Small intestine (tissue), 7 donors: ENCODE data around the gene TFCP2L1. TPM values are rescaled to one million over a fixed set of nuclear protein-coding genes. Genes with fewer than 3 reads are reported as not detected.

Source experiments
- DNase-seq, 2 donors: peaks; one replicate each; pipeline versions ENCODE4 v3.0.0 to v3.0.0-alpha.2; 2013
- FAIRE-seq: peaks from 2 replicates; lab custom pipeline; 2012; peaks lifted over from hg19 to GRCh38; lab: Jason Lieb, UNC
- H3K27ac ChIP-seq, 3 donors: one replicate each; pipeline ENCODE4 v1.5.1; 2013; ENCODE audit warnings: low read length in 2 of 3, mild to moderate bottlenecking in 2 of 3, control low read depth in 1 of 3, inconsistent platforms in 1 of 3, low read depth in 1 of 3, moderate library complexity in 1 of 3
- H3K27me3 ChIP-seq, 3 donors: one replicate each; pipeline ENCODE4 v1.6.1; 2013; ENCODE audit warnings: low read length in 3 of 3, inconsistent platforms in 1 of 3; ENCODE audit not compliant: control insufficient read depth in 3 of 3, insufficient read depth in 3 of 3
- H3K36me3 ChIP-seq, 3 donors: one replicate each; pipeline ENCODE4 v1.6.1; 2013; ENCODE audit warnings: low read length in 3 of 3, inconsistent platforms in 1 of 3, low read depth in 1 of 3, mild to moderate bottlenecking in 1 of 3, moderate library complexity in 1 of 3; ENCODE audit not compliant: control insufficient read depth in 3 of 3, insufficient read depth in 2 of 3
- H3K4me1 ChIP-seq, 3 donors: one replicate each; pipeline ENCODE4 v1.6.1; 2013; ENCODE audit warnings: low read length in 2 of 3, inconsistent platforms in 1 of 3, low read depth in 1 of 3, mild to moderate bottlenecking in 1 of 3, moderate library complexity in 1 of 3; ENCODE audit not compliant: control insufficient read depth in 3 of 3, insufficient read depth in 2 of 3
- H3K4me3 ChIP-seq, 3 donors: one replicate each; pipeline ENCODE4 v1.5.1; 2013; ENCODE audit warnings: low read length in 3 of 3, control low read depth in 1 of 3, inconsistent platforms in 1 of 3, low read depth in 1 of 3, mild to moderate bottlenecking in 1 of 3, moderate library complexity in 1 of 3
- H3K9me3 ChIP-seq, 2 donors: one replicate each; pipeline ENCODE4 v1.6.1; 2013; ENCODE audit warnings: low read depth in 1 of 2, low read length in 1 of 2; ENCODE audit not compliant: control insufficient read depth in 2 of 2, insufficient read depth in 1 of 2
- WGBS, 3 donors: extraction: QIAGEN DNeasy Blood & Tissue Kit; methylation state at CpG; one replicate each; pipeline ENCODE4 v1.1.7; 2013; 5-methylcytosine and 5-hydroxymethylcytosine counted together
- polyA plus RNA-seq, 4 donors: library from polyadenylated mRNA; stranded (reverse) in 3 of 4; unstranded in 1 of 4; fragments of 200-250 nt in 3 of 4; fragments of 120-200 nt in 1 of 4; gene quantifications; one replicate each; pipeline versions ENCODE4 v1.2.1 to v1.2.3, GENCODE V29; 2013
- donor health status: healthy with polysubstance abuse.
- donor health status: control.
- donor health status: control.
- donor health status: Bipolar disorder and iron deficiency.
- donor health status: healthy.

The TFCP2L1 gene
- polyA plus RNA-seq, 4 donors = under 0.01 to 0.66 (median 0.37) TPM

GRCh38 chr2:121200419-121201315, 84.3 kb downstream of the TFCP2L1 start:
- whole genome bisulfite sequencing, 3 donors = 88 to 93% (median 89%) methylated on average over 14 of the region's 14 CpGs
- Histone ChIP-seq H3K27ac (no peak overlapping the region), H3K4me1 (peaks cover 0 to 5% (median 0%) of the 10 kb centered on the region in 3 donors), H3K27me3 (no peaks in the 10 kb centered on the region), H3K36me3 (no peaks in the 10 kb centered on the region), H3K9me3 (no peaks in the 10 kb centered on the region), H3K4me3 (no peak overlapping the region)
- no peak for DNase-seq
- no peak for FAIRE-seq

GRCh38 chr2:121200011-121200347, 85.0 kb downstream of the TFCP2L1 start:
- Histone ChIP-seq H3K4me1 (peaks cover 0 to 5% (median 0%) of the 10 kb centered on the region in 3 donors), H3K36me3 (no peaks in the 10 kb centered on the region), H3K27ac (no peak overlapping the region), H3K9me3 (no peaks in the 10 kb centered on the region), H3K4me3 (no peak overlapping the region), H3K27me3 (no peaks in the 10 kb centered on the region)
- 88 to 93% (median 89%) methylated on average over 8 of the region's 8 CpGs for WGBS, 3 donors
- DNase-seq = no peak
- FAIRE-seq = no peak

GRCh38 chr2:121199281-121200010, 85.6 kb downstream of the TFCP2L1 start:
- Histone ChIP-seq H3K36me3 (no peaks in the 10 kb centered on the region), H3K4me1 (peaks cover 0 to 5% (median 0%) of the 10 kb centered on the region in 3 donors), H3K27me3 (no peaks in the 10 kb centered on the region), H3K9me3 (no peaks in the 10 kb centered on the region), H3K27ac (no peak overlapping the region), H3K4me3 (no peak overlapping the region)
- FAIRE-seq (no peak), DNase-seq (no peak)
- 89 to 97% (median 89%) methylated on average over 10 of the region's 10 CpGs for WGBS, 3 donors

- DNase-seq (peak in 1 of 2 donors; percentile 96), FAIRE-seq (no peak)
- 49 to 72% (median 63%) methylated on average over 19 of the region's 19 CpGs for WGBS, 3 donors
Observed at GRCh38 chr2:121197369-121198091, 87.5 kb downstream of the TFCP2L1 start.

GRCh38 chr2:121196849-121197155, 88.2 kb downstream of the TFCP2L1 start:
- H3K4me1 ChIP-seq = no peaks in the 10 kb centered on the region
- no peaks in the 10 kb centered on the region for H3K36me3 ChIP-seq
- WGBS, 3 donors = 89 to 94% (median 92%) methylated on average over 8 of the region's 8 CpGs
- no peak overlapping the region for H3K4me3 ChIP-seq
- DNase-seq = no peak
- FAIRE-seq = no peak
- no peak overlapping the region for H3K27ac ChIP-seq
- H3K9me3 ChIP-seq = no peaks in the 10 kb centered on the region
- no peaks in the 10 kb centered on the region for H3K27me3 ChIP-seq

More at GRCh38 chr2:121197369-121198091, 87.5 kb downstream of the TFCP2L1 start:
- H3K27ac ChIP-seq = peak overlapping the region in 2 of 3 donors; percentile 80 to 84
- no peak overlapping the region for H3K4me3 ChIP-seq
- H3K9me3 ChIP-seq = no peaks in the 10 kb centered on the region
- no peaks in the 10 kb centered on the region for H3K27me3 ChIP-seq
- H3K4me1 ChIP-seq = peaks cover 0 to under 1% (median 0%) of the 10 kb centered on the region in 3 donors
- no peaks in the 10 kb centered on the region for H3K36me3 ChIP-seq

GRCh38 chr2:121196132-121196848, 88.7 kb downstream of the TFCP2L1 start:
- no peak overlapping the region for H3K4me3 ChIP-seq
- no peaks in the 10 kb centered on the region for H3K4me1 ChIP-seq
- no peaks in the 10 kb centered on the region for H3K9me3 ChIP-seq
- no peaks in the 10 kb centered on the region for H3K36me3 ChIP-seq
- DNase-seq (no peak), FAIRE-seq (no peak)
- no peak overlapping the region for H3K27ac ChIP-seq
- no peaks in the 10 kb centered on the region for H3K27me3 ChIP-seq
- WGBS, 3 donors = 74 to 81% (median 77%) methylated on average over 18 to 19 of the region's 19 CpGs

GRCh38 chr2:121195036-121195435, 90.0 kb downstream of the TFCP2L1 start:
- no peaks in the 10 kb centered on the region for H3K27me3 ChIP-seq
- H3K27ac ChIP-seq = no peak overlapping the region
- no peaks in the 10 kb centered on the region for H3K9me3 ChIP-seq
- H3K4me1 ChIP-seq = no peaks in the 10 kb centered on the region
- DNase-seq (no peak), FAIRE-seq (no peak)
- 74 to 82% (median 82%) methylated on average over 5 of the region's 5 CpGs for WGBS, 3 donors
- no peaks in the 10 kb centered on the region for H3K36me3 ChIP-seq
- no peak overlapping the region for H3K4me3 ChIP-seq

- no peak for FAIRE-seq
- Histone ChIP-seq H3K4me1 (no peaks in the 10 kb centered on the region), H3K27me3 (no peaks in the 10 kb centered on the region)
Observed at GRCh38 chr2:121194626-121195025, 90.4 kb downstream of the TFCP2L1 start.

More at GRCh38 chr2:121194626-121195025, 90.4 kb downstream of the TFCP2L1 start:
- no peak for DNase-seq
- Histone ChIP-seq H3K27ac (no peak overlapping the region), H3K4me3 (no peak overlapping the region), H3K9me3 (no peaks in the 10 kb centered on the region), H3K36me3 (no peaks in the 10 kb centered on the region)
- 80 to 94% (median 90%) methylated on average over 5 of the region's 5 CpGs for WGBS, 3 donors
